Gastroesophageal sphincter (tissue), 4 donors: ENCODE data around the gene CCDC185. TPM values are rescaled to one million over a fixed set of nuclear protein-coding genes. Genes with fewer than 3 reads are reported as not detected.

Source experiments
- ATAC-seq: fragments of 150-250 bp; one replicate; pipeline ENCODE4 v1.9.1; 2016; ENCODE audit warnings: mild to moderate bottlenecking, moderate library complexity
- H3K27ac ChIP-seq, 4 donors: fragments of 200-600 bp; sonication (generic) in 3 of 4; 1 replicate in 3 of 4; 2 replicates in 1 of 4; pipeline ENCODE4 v1.5.1; 2016 to 2019
- H3K27me3 ChIP-seq: fragments of 200-600 bp; sonication (generic); one replicate; pipeline ENCODE4 v1.5.1; 2019
- H3K36me3 ChIP-seq, 2 donors: fragments of 200-600 bp; sonication (generic); one replicate each; pipeline ENCODE4 v1.5.1; 2019; ENCODE audit warnings: control low read depth in 1 of 2
- H3K4me1 ChIP-seq, 3 donors: fragments of 200-600 bp; sonication (generic); 1 replicate in 2 of 3; 2 replicates in 1 of 3; pipeline ENCODE4 v1.5.1; 2016 to 2019; ENCODE audit warnings: control low read depth in 2 of 3
- H3K4me3 ChIP-seq, 2 donors: fragments of 200-600 bp; sonication (generic); one replicate each; pipeline ENCODE4 v1.5.1; 2019; ENCODE audit warnings: mild to moderate bottlenecking in 1 of 2, moderate library complexity in 1 of 2
- H3K9me3 ChIP-seq, 3 donors: fragments of 200-600 bp; sonication (generic); one replicate each; pipeline ENCODE4 v1.5.1; 2017 to 2019; ENCODE audit warnings: control low read depth in 2 of 3
- EP300 ChIP-seq: sonication (generic); formaldehyde crosslinking; IDR thresholded peaks from one replicate; pipeline ENCODE4 v1.6.1; 2017; ENCODE audit warnings: antibody characterized with exemption, mild to moderate bottlenecking
- POLR2A ChIP-seq, 2 donors: fragments of 450-650 bp; IDR thresholded peaks; one replicate each; pipeline ENCODE4 v1.6.1; 2017; ENCODE audit warnings: antibody characterized with exemption in 2 of 2, mild to moderate bottlenecking in 2 of 2, moderate library complexity in 1 of 2
- POLR2AphosphoS5 ChIP-seq: sonication (generic); formaldehyde crosslinking; IDR thresholded peaks from one replicate; pipeline ENCODE4 v1.6.1; 2017; ENCODE audit warnings: antibody characterized with exemption
- WGBS, 2 donors: methylation state at CpG; one replicate each; pipeline ENCODE4 v1.1.5; 2018; ENCODE audit warnings: low coverage in 1 of 2; 5-methylcytosine and 5-hydroxymethylcytosine counted together
- small RNA-seq, 4 donors: library from RNA; depleted of rRNA; stranded (forward); fragments of <200 nt; gene quantifications; one replicate each; pipeline ENCODE3, GENCODE V24; 2016
- total RNA-seq, 4 donors: library from RNA; depleted of rRNA; stranded (reverse); fragments of >200 nt; gene quantifications; one replicate each; pipeline ENCODE4 v1.1.0, GENCODE V29; 2016
- TF ChIP-seq, protein P1 (sequence below), 4 experiments: fragments of 200-600 bp in 2 of 4; fragments of 450-650 bp in 2 of 4; sonication (generic) in 1 of 4; IDR thresholded peaks; one replicate each; pipeline ENCODE4 v1.5.1; 2017 to 2019; ENCODE audit warnings: antibody characterized with exemption in 4 of 4, mild to moderate bottlenecking in 2 of 4, moderate library complexity in 2 of 4

CCDC185 gene
- total RNA-seq, 4 donors from 2014 or later = 0.50 TPM; not detected in 3

DNA sequence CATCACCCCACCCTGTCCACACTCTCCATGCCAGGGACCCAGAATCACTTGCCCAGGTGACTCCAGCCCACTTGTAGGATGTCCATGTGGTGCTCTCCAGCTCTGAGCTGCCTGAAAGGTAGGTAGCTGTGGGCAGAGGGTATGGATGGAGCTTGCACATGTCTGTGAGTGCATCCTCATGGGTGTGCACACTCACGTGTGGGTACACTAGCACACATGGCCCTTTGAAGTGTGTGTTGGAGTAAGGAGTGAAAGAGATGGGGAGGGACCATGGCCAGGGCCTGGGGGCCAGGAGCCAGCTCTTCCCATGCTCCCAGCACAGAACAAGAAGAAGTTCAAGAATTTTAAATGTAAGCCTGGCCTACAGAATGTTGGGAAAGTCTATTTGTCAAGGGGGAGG is 50.2 kb downstream of the CCDC185 start:
- Histone ChIP-seq H3K27ac (no peak overlapping the region), H3K4me3 (no peak overlapping the region), H3K4me1 (no peaks in the 10 kb centered on the region), H3K27me3 (no peaks in the 10 kb centered on the region), H3K9me3 (peaks cover 0 to 12% (median 0%) of the 10 kb centered on the region in 3 donors), H3K36me3 (no peaks in the 10 kb centered on the region)
- no CpG with 5 or more reads among the region's 1 CpG for WGBS, 2 donors
- TF ChIP-seq POLR2AphosphoS5 = no peak
- TF ChIP-seq POLR2A (IDR thresholded peaks at IDR 0.05) = no peak
- no peak for TF ChIP-seq EP300
- TF ChIP-seq, protein P1, sequence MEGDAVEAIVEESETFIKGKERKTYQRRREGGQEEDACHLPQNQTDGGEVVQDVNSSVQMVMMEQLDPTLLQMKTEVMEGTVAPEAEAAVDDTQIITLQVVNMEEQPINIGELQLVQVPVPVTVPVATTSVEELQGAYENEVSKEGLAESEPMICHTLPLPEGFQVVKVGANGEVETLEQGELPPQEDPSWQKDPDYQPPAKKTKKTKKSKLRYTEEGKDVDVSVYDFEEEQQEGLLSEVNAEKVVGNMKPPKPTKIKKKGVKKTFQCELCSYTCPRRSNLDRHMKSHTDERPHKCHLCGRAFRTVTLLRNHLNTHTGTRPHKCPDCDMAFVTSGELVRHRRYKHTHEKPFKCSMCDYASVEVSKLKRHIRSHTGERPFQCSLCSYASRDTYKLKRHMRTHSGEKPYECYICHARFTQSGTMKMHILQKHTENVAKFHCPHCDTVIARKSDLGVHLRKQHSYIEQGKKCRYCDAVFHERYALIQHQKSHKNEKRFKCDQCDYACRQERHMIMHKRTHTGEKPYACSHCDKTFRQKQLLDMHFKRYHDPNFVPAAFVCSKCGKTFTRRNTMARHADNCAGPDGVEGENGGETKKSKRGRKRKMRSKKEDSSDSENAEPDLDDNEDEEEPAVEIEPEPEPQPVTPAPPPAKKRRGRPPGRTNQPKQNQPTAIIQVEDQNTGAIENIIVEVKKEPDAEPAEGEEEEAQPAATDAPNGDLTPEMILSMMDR (IDR thresholded peaks at IDR 0.05) = no peak
- ATAC-seq = no peak

DNA sequence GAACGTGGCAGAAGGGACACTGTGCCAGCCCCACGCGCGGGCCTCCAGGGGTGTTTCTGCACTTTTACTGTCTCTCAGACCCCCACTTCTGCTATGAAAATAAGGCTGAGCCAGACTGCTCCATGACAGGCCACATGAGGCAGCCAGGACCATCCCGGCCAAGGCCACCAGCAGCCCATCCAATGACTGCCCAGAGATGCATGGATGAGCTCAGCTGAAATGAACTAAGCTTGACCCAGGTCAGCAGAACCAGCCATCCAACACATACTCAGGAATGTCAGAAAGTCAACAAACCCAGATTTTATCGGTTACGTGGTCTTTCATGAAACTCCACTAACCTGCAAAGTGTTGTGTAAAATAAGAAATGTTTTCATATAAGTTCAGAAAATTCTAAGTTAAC is 51.2 kb downstream of the CCDC185 start:
- no peaks in the 10 kb centered on the region for H3K36me3 ChIP-seq
- no peaks in the 10 kb centered on the region for H3K4me1 ChIP-seq
- no peak for ATAC-seq
- no peak overlapping the region for H3K27ac ChIP-seq
- TF ChIP-seq POLR2AphosphoS5 (no peak), EP300 (no peak), POLR2A (IDR thresholded peaks at IDR 0.05) (no peak)
- TF ChIP-seq, protein P1 (IDR thresholded peaks at IDR 0.05) = no peak
- no peak overlapping the region for H3K4me3 ChIP-seq
- H3K27me3 ChIP-seq = no peaks in the 10 kb centered on the region
- peaks cover 0 to 12% (median 0%) of the 10 kb centered on the region in 3 donors for H3K9me3 ChIP-seq
- WGBS, 2 donors = 64 to 95% methylated on average over 4 to 6 of the region's 7 CpGs

Small RNA genes lying within 50 kb of the gene (small RNA-seq; reads per million reads assigned to genes)
- 0 reads per million in 4 donors for gene RNU4-57P

Other genes starting within 250 kb of the CCDC185 start
- gene SUSD4, start 29.2 kb upstream of the CCDC185 start, total RNA-seq = 1 to 10 TPM; 2.2 to 5.3 (median 2.5) TPM